B cell (primary cell): ENCODE results near the gene MSI1. TPM values are rescaled to one million over a fixed set of nuclear protein-coding genes. Genes with fewer than 3 reads are reported as not detected.
A peak's percentile ranks its signal among the peaks of the same experiment; 100 is the strongest.

Experiments
- ATAC-seq: fragments of 200-7000 bp; cut with Tn5 transposase; one replicate; pipeline ENCODE4 v1.10.0; 2021; ENCODE audit warnings: low read depth, mild to moderate bottlenecking, moderate number of reproducible peaks, moderate library complexity
- CTCF ChIA-PET: fragments of 350-600 bp; sonication (Branson Sonifier 250); formaldehyde crosslinking; loops from one replicate; lab custom pipeline; 2021; ENCODE audit warnings: antibody characterized with exemption, inconsistent platforms; lab: Charles Lee
- POLR2A ChIA-PET: fragments of 350-600 bp; sonication (Branson Sonifier 250); formaldehyde crosslinking; loops from one replicate; lab custom pipeline; 2021; ENCODE audit warnings: antibody characterized with exemption; lab: Charles Lee
- DNase-seq: peaks from one replicate; pipeline ENCODE4 v3.0.0; 2013
- H2AFZ ChIP-seq: 2 replicates; pipeline ENCODE4 v1.6.1; 2012; ENCODE audit warnings: mild to moderate bottlenecking, low read depth, low read length; ENCODE audit not compliant: insufficient read depth, poor library complexity, severe bottlenecking
- H3K27ac ChIP-seq, 2 donors: 1 replicate in 1 of 2; 2 replicates in 1 of 2; pipeline ENCODE4 v1.5.1; 2012 to 2013; ENCODE audit warnings: low read length in 2 of 2, mild to moderate bottlenecking in 2 of 2, moderate library complexity in 1 of 2
- H3K27me3 ChIP-seq, 4 experiments: fragments of 200-600 bp in 1 of 4; sonication (generic) in 1 of 4; replicated peaks in 1 of 4; 1 replicate in 2 of 4; 2 replicates in 2 of 4; pipeline versions ENCODE4 v1.6.1 to v1.7.0; 2013 to 2016; ENCODE audit warnings: low read length in 3 of 4, mild to moderate bottlenecking in 2 of 4, mixed read lengths in 1 of 4, moderate library complexity in 1 of 4; ENCODE audit not compliant: insufficient read depth in 4 of 4, control insufficient read depth in 3 of 4; ENCODE audit errors: control extremely low read depth in 1 of 4
- H3K36me3 ChIP-seq, 2 experiments: replicated peaks in 1 of 2; 1 replicate in 1 of 2; 2 replicates in 1 of 2; pipeline versions ENCODE4 v1.6.1 to v1.7.1; 2013; ENCODE audit warnings: low read length in 1 of 2; ENCODE audit not compliant: insufficient read depth in 2 of 2, control insufficient read depth in 1 of 2; ENCODE audit errors: control extremely low read depth in 1 of 2, extremely low read depth in 1 of 2
- H3K4me1 ChIP-seq, 2 donors: fragments of 200-600 bp in 1 of 2; sonication (generic) in 1 of 2; 1 replicate in 1 of 2; 2 replicates in 1 of 2; pipeline versions ENCODE4 v1.5.1 to v1.6.1; 2013 to 2017; ENCODE audit warnings: low read length in 2 of 2; ENCODE audit not compliant: control insufficient read depth in 2 of 2, insufficient read depth in 2 of 2
- H3K4me2 ChIP-seq: replicated peaks from 2 replicates; pipeline ENCODE3; 2012; ENCODE audit warnings: mild to moderate bottlenecking, low read depth, low read length; ENCODE audit not compliant: poor library complexity, severe bottlenecking
- H3K4me3 ChIP-seq, 5 experiments: fragments of 200-600 bp in 1 of 5; sonication (generic) in 1 of 5; 1 replicate in 3 of 5; 2 replicates in 2 of 5; pipeline versions ENCODE4 v1.5.1 to v1.7.0; 2011 to 2016; ENCODE audit warnings: low read length in 4 of 5, mild to moderate bottlenecking in 4 of 5, low read depth in 2 of 5, control low read depth in 1 of 5, moderate library complexity in 1 of 5; ENCODE audit not compliant: insufficient read depth in 1 of 5; ENCODE audit errors: control extremely low read depth in 1 of 5, extremely low read depth in 1 of 5
- H3K79me2 ChIP-seq: fragments of 200-600 bp; sonication (generic); one replicate; pipeline ENCODE4 v1.6.0; 2016; ENCODE audit warnings: low read length; ENCODE audit not compliant: control insufficient read depth, insufficient read depth
- H3K9ac ChIP-seq: fragments of 200-600 bp; sonication (generic); 2 replicates; pipeline ENCODE4 v1.6.1; 2017; ENCODE audit warnings: mild to moderate bottlenecking, low read length, moderate library complexity
- H3K9me3 ChIP-seq, 3 donors: one replicate each; pipeline versions ENCODE4 v1.6.1 to v1.7.1; 2013; ENCODE audit warnings: low read length in 2 of 3; ENCODE audit not compliant: control insufficient read depth in 2 of 3, insufficient read depth in 1 of 3; ENCODE audit errors: control extremely low read depth in 1 of 3
- H4K20me1 ChIP-seq: 2 replicates; pipeline ENCODE4 v1.6.0; 2012; ENCODE audit warnings: mild to moderate bottlenecking, low read length; ENCODE audit not compliant: insufficient read depth, control insufficient read depth, poor library complexity, severe bottlenecking
- H3K27ac Mint-ChIP-seq: one replicate; pipeline ENCODE4 v1.8.0; 2021; ENCODE audit warnings: mixed read lengths
- H3K27me3 Mint-ChIP-seq: one replicate; pipeline ENCODE4 v1.8.0; 2021; ENCODE audit warnings: mixed read lengths
- H3K4me1 Mint-ChIP-seq: one replicate; pipeline ENCODE4 v1.8.0; 2021; ENCODE audit warnings: mixed read lengths
- H3K4me3 Mint-ChIP-seq: one replicate; pipeline ENCODE4 v1.8.0; 2021; ENCODE audit warnings: mixed read lengths
- H3K9me3 Mint-ChIP-seq: one replicate; pipeline ENCODE4 v1.8.0; 2022; ENCODE audit warnings: mixed read lengths; ENCODE audit not compliant: insufficient read depth
- CTCF ChIP-seq: fragments of 200-600 bp; IDR thresholded peaks from one replicate; pipeline ENCODE4 v1.8.0; 2022; ENCODE audit warnings: antibody characterized with exemption, mild to moderate bottlenecking
- EZH2 ChIP-seq: IDR thresholded peaks from 2 replicates; pipeline ENCODE4 v1.6.1; 2012; ENCODE audit warnings: borderline replicate concordance, low read depth, mild to moderate bottlenecking, moderate library complexity, low read length; ENCODE audit not compliant: insufficient read depth, poor library complexity, severe bottlenecking
- WGBS: methylation state at CpG from one replicate; pipeline ENCODE4 v1.1.5; 2013; ENCODE audit warnings: missing lambda C conversion rate; ENCODE audit not compliant: insufficient coverage; 5-methylcytosine and 5-hydroxymethylcytosine counted together
- intact Hi-C: fragments of 100-400 bp; cut with micrococcal nuclease; formaldehyde crosslinking; loops from one replicate; pipeline ENCODE4 v1.10.0; 2022
- polyA plus RNA-seq: library from polyadenylated mRNA; depleted of rRNA; stranded (reverse); fragments of >200 nt; gene quantifications from 2 replicates; pipeline ENCODE4 v1.2.3, GENCODE V29; 2012
- total RNA-seq, 2 donors: library from RNA; stranded (reverse); fragments of 120-200 nt in 1 of 2; gene quantifications; 1 replicate in 1 of 2; 2 replicates in 1 of 2; pipeline versions ENCODE4 v1.2.3 to v1.2.4, GENCODE V29; 2013 to 2022

Gene MSI1
- total and polyA plus RNA-seq, 2 donors (not counting 1 experiment from before 2014, with no cell fraction given): not detected

- H3K9ac ChIP-seq: no peak overlapping the region
- POLR2A ChIA-PET: interaction anchor here (0.6 kb wide), 1 partner anchor 76 kb away, joined by 4 read pairs; no protein-coding TSS in a partner anchor
- peaks cover 80% of the 10 kb centered on the region for H3K27me3 Mint-ChIP-seq
Measured at GRCh38 chr12:120367233-120367923, 1.6 kb downstream of the MSI1 start.

More at GRCh38 chr12:120367233-120367923, 1.6 kb downstream of the MSI1 start:
- Histone ChIP-seq H2AFZ (no peak overlapping the region), H3K36me3 (no peaks in the 10 kb centered on the region), H3K4me1 (peaks cover 8 to 22% of the 10 kb centered on the region in 2 donors), H3K9me3 (no peaks in the 10 kb centered on the region), H3K4me3 (no peak overlapping the region), H4K20me1 (no peaks in the 10 kb centered on the region), H3K79me2 (no peaks in the 10 kb centered on the region), H3K27ac (no peak overlapping the region), H3K4me2 (peak overlapping the region; percentile 73), H3K27me3 (peaks cover 0 to 79% (median 42%) of the 10 kb centered on the region in 4 experiments)
- DNase-seq: no peak
- H3K4me1 Mint-ChIP-seq: peaks cover 17% of the 10 kb centered on the region
- no peak for TF ChIP-seq EZH2
- no peak for TF ChIP-seq CTCF
- H3K9me3 Mint-ChIP-seq: no peaks in the 10 kb centered on the region
- intact Hi-C loops: no loop called here
- 23% methylated on average over 6 of the region's 10 CpGs for WGBS
- peak overlapping the region; percentile 67 for H3K4me3 Mint-ChIP-seq
- no peak for ATAC-seq
- no peak overlapping the region for H3K27ac Mint-ChIP-seq
- CTCF ChIA-PET: interaction anchor here (0.8 to 3.5 kb wide), 4 partner anchors 10 to 99 kb away, joined by 3 to 13 read pairs (median 3); no protein-coding TSS in a partner anchor
